GM21825 (cell line): ENCODE data around the gene MAFF.

ENCODE experiments used
- ATAC-seq: cut with Tn5 transposase; IDR thresholded peaks from one replicate; pipeline ENCODE4 v1.9.1; 2021; ENCODE audit warnings: mild to moderate bottlenecking, moderate library complexity; ENCODE audit not compliant: unreplicated experiment

Gene MAFF

DNA sequence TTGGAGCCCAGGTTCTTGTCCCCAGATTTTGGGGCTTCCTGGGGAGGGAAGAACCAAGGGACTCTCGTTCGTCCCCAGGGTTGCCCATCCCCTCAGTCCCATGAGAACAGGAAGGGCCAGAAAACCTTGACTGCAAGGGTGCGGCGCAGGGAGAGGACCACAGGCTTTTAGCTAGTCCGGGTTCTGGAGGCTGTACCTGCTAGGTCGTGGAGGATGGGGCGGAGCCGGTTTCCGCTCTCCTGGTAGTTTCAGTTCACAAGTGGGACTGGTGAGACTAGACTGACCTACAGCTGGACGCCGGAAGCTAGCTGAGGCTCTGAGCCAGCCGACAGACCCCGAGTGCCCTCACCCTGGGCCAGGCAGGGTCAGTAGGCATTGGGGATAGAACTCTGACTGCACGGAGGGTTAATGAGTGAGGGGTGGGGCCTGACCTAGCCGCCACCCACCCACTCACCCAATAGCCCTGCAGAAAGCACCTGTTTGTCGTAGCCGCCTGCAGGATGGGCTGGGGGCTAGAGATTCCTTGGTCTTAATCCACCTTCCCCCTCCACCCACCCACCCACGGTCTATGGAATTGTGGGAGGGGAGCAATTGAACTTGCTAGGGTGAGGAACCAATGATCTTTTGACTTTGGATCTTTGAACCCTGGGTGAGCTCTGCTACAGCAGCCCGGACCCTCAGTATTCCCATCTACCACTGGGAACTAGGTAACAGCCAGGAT is 1.5 kb downstream of the MAFF start:
- ATAC-seq = no peak

DNA sequence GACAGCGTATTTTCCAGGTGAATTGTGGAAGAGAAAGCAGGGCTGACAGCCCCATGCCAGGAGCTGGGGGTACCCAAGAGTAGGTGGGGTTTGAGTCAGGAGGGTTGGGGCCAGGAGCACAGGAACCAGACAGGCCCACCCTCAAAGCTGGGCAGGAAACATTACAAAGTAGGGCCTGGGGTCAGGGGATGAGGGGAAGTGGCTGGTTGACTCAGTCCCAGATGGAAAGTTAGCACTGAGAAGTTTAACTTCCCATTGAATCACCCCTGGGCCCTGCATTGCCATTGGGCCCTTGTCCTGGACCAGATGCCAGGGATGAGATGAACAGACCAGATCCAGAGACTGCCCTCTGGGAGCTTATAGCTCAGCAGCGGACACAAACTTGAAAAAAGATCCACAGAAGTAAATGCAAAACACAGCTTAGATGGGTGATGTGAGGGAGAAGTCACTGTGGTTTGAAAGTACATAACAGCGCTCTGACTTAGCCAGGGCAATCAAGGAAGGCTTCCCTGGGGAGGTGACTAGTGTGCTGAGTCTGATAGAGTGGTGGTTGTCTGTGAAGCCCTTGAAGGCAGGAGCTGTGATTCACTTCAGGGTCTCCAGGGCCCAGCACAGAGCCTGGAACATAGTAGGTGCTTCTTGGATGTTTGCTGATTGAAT is 2.2 kb downstream of the MAFF start:
- no peak for ATAC-seq

DNA sequence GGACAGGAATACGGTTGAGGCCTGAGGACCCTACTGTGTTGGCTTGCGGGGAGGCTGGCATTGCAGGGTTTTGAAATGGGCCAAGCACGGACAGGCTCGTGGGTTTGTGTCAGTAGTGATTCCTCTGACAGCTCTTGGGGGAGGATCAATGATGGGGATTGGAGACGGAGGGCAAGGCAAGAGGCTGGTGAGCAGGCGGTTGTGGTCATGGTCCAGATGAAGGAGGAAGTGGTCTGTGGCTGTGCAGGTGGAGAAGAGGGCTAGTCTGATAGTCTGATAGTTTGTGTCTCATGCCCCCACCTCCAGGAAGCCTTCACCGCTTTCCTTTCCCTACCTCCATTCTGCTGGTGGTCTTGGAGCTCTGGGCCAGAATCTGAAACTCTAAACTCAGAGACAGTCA is 3.0 kb downstream of the MAFF start:
- no peak for ATAC-seq

DNA sequence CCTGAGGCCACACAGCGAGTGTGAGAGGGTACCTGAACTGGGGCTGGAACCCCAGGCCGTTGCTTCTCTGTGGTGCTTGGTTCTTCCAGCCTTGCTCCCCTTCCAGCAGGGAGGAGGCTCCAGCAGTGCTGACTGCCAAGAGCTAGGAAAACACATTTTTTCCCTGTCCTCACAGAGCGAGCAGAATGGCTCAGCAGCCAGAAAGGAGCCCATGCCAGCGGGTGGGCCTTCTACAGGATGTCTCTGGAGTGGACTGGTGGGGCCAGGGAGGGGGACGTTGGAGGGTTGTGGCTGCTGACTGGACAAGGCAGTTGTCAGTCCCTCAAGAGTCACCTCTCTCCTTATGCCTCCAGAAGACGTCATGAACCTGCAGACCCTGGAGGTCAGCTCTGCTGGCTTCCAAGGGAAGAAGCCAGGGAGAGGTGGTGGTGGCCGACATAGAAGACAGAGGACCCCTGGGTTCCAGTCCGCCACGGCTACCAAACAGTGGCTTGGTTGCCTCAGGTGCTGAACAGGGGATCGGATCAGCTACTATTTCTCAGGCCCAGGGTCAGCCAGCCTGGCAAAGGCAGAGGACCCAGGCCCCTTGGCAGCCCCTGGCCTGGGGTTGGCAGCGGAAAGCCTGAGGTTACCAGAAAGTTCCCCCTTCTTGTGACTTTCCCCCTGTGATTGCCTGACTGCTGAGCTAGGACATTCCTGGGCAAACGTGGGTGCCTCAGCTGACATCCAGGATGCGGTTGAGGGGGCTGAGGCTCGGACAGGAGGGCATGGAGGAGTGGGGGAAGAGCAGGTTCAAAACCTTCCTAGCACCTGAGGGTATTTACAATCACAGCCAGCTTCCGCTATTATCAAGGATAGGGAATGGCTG is 3.7 kb downstream of the MAFF start:
- ATAC-seq = no peak

DNA sequence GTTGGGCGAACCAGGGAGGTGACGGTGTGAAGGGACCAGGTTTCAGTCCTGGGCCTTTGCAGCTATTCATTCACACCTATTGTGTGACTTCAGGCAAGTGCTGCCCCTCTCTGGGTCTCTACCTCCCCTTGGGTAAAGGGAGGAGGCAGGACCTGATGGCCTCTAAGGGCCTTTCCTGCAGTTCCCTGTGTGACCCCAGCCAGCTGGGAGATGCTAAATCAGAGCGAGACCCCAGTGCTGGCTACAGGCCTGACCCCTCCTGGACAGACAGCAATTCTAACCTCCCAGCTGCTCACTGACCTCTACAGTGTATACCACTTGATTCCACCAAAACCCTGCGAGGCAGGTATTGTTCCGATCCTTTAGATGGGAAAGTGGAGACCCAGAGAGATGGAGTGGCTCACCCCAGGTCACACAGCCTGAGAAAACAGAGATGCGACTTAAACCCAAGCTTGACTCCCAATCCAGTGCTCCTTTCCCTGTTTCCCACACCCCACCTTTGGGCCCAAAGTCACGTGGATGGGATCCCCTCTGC is 6.2 kb downstream of the MAFF start:
- no peak for ATAC-seq

DNA sequence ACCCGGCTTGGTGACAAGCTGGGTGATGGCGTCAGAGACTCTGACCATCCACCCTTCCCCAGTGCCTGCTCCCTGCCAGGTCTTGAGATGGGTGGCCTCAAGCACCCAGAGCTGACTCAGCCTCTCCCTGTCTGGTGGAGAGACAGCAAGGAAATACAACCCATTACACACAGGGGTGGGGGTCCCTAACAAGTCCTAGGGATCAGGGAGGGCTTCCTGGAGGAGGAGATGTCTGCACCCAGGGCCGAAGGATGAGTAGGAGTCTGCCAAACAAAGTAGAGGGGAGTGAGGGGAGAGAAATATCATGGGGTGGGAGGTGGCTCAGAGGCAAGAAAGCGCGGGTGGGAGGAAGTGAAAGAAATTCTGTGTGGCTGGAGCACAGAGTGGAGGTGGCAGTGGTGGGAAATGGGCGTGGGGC is 6.8 kb downstream of the MAFF start:
- no peak for ATAC-seq

DNA sequence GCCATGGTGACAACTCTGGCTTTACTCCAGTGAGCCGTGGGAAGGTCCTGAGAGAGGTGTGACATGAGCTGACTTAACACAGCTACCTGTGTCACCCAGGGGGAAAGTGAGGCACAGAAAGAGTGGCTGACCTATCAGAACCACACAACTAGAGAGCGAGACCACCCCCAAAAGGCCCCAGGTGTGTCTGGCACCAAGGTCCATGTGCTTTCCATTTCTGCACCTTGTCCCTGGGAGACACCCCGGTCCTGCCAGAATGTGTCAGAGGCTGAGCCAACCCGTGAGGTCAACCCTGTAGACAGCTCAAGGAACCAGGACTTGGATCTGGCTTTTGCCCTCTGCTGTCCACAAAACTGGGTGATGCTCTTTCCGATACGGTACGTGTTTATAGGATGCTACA is 9.8 kb downstream of the MAFF start:
- no peak for ATAC-seq

DNA sequence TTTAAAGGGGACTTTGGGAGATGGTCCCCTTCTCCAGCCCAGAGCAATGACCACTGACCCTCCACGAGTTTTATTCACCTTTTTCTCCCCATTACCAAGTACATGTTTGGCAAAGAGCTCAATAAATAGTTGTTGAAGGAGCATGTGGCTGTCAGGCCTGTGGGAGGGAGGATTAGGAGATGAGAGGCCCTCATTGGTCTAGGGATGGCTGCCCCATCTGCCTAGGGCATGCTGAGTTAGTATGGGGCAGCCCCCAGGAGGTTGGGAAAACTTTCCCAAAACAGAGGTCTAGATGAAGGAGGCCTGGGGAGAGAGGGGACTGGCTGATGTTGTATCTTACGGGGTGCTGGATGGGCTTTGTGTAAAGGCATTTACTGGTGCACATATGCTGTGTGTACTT is 10.6 kb downstream of the MAFF start:
- no peak for ATAC-seq

DNA sequence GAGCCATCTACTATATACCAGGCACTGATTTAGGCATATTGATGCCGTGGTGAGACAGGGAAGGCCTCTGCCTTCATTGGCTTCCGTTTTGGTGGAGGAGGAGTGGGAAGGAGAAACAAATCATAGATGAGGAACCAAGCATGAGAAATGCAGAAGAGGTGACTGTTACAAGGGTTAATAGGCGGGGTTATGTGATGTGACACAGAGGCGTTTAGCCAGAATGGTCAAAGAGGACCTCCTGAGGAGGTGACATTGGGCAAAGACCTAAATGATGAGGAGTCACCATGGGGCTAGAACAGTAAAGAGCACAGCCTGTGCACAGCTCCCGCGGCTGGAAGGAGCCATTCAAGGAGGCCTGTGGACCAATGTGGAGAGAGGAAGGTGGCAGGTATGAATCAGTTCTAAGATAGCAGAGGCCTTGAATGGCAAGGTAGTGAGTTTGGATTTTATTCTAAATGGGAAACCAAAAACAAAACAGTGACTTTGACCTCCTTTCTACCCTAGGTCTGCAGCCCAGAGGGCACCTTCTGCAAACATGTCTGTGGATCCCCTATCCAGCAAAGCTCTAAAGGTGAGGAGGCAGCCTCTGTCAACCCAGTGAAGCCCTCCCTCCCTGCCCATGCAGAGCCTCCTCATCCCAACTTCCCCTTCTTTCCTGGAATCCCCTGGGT is 11.7 kb downstream of the MAFF start:
- ATAC-seq = no peak

DNA sequence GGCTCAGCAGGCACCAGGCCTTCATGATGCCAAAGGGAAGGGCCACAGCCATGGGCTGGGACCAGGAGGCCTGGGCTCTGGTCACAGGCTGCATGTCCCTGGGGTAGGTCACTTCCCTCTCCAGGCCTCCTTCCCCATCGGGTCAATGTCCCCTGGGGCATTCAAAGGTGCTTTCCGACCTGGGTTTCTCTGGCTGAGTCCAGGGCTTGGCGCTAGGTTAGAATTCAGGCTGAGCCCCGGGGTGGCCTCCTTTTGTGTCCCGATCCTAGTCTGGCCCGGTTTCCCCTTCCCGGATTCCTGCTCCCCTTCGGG is 12.2 kb downstream of the MAFF start:
- no peak for ATAC-seq

DNA sequence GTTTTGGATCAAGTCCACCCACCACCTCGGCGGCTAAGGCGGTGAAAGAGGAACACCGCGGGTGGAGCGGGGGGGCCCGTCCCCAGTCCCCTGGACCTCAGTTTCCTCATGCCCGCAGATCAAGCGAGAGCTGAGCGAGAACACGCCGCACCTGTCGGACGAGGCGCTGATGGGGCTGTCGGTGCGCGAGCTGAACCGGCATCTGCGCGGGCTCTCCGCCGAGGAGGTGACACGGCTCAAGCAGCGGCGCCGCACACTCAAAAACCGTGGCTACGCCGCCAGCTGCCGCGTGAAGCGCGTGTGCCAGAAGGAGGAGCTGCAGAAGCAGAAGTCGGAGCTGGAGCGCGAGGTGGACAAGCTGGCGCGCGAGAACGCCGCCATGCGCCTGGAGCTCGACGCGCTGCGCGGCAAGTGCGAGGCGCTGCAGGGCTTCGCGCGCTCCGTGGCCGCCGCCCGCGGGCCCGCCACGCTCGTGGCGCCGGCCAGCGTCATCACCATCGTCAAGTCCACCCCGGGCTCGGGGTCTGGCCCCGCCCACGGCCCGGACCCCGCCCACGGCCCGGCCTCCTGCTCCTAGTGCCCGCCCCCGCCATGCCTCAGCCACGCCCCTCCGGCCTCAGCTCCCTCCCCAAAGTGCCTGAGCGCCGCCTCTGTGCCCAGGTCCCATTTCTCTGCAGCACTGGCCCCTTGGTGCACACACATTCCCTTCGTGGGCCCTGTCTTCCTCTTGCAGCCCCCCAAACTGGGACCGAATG is 12.7 kb downstream of the MAFF start:
- ATAC-seq = no peak

DNA sequence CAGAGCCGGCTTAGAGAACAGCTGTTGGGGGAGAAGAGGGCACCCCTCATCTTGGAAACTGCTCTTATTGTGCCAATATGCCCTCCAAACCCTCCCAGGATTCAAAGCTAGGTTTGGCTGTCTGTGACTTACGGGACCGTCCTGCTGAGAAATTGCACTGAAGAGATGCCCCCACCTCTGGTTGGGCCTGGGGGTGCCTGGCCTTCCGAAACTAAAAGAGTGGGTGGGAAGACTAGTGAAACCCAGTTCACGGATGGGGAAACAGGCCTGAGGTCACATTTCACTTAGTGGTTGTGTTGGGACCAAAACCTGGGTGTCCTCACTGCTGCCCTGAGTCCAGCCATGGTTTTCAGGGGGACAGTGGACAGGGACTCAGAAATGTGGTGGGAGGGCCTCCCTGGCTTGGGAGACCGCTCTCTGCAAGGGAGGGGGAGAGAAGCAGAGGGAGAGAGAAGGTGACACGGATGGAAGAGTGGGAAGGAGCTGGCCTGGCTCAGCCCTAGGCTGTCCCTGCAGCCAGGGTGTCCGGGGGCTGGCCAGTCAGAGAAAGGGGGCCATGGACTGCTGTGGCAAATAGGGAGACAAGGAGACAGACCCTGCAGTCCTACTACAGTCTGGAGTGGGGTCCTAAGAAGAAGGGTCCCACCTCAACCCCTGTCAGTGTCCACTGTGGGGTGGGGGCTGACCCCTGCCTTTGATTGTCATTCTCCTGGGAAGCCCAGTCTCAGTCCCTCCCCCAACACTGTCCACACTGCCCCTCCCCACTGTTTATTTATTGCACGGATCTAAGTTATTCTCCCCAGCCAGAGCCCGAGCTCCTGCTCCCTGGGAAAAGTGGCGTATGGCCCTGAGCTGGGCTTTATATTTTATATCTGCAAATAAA is 13.6 kb downstream of the MAFF start:
- ATAC-seq = no peak

DNA sequence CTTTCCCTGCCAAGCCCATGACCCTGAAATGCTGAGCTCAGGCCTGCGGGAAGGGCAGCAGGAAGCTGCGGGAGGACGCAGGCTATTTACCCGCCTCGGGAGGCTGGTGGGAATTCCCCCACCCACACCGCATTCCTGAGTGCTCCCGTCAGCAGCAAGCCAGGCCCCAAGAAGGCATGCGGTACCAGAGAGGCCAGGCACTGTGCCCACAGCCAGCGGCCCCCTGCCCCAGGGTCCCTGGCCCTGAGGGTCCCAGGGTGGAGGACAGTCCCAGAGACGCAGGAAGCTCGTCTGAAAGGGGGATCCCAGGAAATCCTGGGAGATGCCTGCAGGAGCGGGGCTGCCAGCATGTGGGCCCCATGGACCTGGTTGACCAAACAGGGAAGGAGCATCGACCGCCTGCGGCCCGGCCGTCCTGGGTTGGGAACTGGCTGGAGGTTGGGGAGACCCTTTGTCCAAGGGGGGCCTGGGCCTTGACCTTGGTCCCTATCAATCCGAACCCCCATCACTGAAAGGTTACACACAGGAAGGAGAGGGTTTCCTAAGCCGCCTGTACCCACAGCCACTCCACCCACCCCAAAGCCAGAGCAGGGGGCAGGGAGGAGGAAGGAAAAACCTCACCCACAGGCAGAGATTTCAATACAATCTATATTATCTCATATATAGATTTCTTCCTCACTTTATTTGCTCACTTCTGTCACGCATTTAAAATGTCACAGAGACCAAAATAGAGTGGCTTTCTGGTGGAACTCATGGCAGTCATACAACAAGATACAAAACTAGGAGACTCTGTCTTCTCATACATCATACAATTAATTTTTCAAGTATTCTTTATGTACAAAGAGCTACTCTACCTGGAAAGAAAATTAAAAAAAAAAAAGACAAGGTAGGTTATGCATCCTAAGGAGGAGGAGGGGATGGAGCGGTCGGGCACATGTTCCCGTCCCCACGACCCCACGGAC is 17.1 kb downstream of the MAFF start:
- ATAC-seq = no peak

DNA sequence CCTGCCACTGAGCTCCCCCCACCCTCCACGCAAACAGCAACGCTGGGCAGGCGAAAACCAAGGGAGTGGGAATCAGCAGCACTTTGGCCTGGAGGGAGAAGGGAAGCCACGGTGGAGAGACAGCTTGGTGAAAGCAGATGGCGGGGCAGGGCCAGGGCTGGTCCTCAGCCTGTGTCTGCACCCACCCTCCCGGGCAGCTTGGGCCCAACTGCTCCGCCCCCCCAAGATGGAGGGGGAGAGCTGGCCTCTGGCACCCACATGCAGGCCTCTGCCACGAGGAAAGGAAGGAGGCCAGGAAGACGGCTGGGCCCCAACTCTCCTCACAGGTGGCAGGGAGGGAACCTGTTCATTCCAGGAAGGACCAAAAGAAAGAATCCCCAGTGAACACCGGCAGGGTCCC is 17.8 kb downstream of the MAFF start:
- ATAC-seq = no peak

DNA sequence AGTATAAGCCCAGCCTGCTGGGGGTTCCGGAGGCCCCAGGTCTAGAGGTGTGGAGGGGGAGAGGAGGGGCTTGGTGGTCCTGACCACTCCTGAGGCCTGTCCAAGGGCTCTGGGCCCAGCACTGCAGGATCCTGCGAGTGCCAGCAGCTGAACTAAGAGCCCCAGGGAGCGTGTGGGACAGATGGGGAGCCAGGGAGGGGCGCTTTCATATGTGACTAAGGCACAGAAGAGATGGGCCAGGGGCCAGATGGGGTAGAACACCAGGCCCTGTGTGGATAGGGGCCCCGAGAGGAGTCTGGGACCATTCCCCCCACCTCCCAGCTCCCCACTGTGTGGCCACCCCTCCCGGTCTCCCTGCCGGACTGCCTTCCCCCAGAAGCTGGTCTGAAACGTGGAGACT is 18.4 kb downstream of the MAFF start:
- ATAC-seq = no peak

DNA sequence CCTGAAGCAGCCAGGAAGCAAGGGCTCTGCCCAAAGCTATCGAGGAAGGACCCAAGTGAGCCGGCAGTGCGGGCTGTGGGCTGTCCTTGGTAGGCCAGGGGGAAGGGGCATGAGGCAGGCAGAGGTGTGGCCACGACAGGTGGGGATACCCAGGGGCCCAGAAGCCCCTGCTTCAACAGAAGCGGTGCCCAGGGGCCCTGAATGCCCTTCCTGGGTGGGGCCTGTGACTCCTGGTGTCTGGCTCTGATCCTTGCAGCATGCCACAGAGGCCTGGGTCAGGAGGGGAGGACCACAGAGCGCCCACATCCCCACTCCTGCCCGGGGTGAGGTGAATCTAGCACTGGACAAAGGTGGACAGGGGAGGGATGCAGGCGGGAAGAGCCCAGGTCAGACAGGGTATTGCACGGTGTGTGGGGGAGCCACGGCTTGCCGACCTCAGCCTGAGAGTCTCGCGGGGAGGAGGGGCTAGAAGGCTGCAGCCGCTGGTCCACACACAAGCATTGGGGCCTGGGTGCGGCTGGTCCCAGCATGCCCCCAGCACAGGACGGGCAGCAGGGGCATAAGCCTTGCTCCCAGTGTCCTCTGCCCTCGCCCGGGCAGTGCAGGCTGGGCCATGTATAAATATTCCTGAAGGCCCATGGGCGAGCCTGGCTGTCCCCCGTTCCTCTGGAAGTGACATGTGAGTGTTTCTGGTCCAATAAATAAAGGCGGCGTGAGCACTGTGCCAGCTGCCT is 19.0 kb downstream of the MAFF start:
- ATAC-seq = no peak

DNA sequence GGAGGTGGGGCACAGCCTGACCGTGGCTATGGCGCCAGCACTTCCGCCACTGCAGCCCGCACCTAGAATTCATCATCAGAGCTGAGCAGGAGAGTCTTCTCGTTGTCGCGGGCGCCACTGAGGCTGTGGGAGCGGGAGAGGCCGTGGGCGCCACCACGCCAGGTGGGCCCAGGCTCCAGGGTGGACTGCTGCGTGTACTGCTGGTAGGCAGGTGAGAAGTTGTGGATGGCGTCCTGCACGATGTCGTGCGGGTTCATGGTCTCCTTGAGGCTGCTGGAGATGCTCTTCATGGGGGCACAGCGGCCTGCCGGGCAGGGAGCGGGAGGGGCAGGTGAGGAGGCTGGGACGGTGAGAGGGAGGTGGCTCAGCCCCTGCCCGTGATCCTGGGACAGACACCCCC is 19.6 kb downstream of the MAFF start:
- ATAC-seq = no peak
